HG02623 (cell line): ENCODE results near the gene VIT.

Source experiments
- ATAC-seq: cut with Tn5 transposase; IDR thresholded peaks from one replicate; pipeline ENCODE4 v1.9.1; 2021; ENCODE audit warnings: moderate library complexity; ENCODE audit not compliant: unreplicated experiment

VIT gene, protein sequence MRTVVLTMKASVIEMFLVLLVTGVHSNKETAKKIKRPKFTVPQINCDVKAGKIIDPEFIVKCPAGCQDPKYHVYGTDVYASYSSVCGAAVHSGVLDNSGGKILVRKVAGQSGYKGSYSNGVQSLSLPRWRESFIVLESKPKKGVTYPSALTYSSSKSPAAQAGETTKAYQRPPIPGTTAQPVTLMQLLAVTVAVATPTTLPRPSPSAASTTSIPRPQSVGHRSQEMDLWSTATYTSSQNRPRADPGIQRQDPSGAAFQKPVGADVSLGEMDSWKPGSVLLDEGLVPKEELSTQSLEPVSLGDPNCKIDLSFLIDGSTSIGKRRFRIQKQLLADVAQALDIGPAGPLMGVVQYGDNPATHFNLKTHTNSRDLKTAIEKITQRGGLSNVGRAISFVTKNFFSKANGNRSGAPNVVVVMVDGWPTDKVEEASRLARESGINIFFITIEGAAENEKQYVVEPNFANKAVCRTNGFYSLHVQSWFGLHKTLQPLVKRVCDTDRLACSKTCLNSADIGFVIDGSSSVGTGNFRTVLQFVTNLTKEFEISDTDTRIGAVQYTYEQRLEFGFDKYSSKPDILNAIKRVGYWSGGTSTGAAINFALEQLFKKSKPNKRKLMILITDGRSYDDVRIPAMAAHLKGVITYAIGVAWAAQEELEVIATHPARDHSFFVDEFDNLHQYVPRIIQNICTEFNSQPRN

DNA sequence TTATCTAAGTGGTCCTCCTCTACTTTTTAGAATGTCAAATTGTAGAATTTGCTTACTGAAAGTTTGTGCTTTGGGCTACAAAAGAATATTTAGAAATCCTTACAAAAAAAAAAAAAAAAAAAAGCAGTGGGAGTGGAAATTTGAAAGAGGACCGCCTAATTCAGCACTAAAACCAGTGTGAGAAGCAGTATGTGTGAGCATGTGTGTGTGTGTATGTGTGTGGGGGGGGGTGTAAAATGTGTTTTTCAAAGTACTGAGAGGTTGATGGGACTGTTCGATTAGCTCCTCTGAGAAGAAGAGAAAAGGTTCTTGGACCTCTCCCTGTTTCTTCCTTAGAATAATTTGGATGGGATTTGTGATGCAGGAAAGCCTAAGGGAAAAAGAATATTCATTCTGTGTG is at the start of gene VIT:
Gene VIT, plus strand, starts transcription at position 175 of the 400 bp plus-strand sequence. CDS start 19,664 bp downstream, outside the sequence.
- no peak for ATAC-seq

DNA sequence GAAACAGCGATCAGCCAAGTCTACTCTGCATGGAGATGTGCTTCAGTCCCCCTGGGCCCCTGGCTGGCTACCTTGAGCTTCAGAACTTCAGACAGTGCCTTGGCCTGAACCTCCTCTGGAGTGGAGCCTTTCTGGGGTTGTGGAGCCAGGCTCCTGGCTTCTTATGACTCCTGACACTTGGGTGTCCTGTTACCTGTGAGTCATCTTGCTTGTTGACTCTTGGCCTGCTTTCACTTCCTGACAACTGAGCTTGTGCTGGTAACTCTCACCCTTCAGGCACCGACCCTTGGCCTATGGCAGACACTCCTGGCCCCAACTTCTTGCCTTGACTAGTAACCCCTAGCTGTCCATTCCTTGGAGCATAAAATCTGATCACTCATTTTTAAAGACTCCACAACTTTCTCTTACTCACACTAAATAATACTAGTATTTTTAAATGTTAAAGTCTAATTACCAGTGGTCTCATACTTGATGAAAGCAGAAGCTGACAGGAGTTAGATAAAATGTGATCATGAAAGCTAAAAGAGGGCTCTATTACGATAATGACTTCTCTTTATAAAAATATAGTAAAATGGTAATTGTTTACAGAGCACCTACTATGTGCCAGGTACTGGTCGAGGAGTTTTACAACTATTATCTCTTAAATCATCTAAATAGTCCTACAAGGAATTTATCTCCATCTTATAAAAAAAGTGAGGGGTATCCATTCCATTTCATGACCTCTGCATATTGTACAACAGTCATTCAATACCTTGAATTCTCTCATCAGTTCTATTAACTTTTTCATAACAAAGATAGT is 46.3 kb upstream of the VIT start:
- ATAC-seq = peak; percentile 64

DNA sequence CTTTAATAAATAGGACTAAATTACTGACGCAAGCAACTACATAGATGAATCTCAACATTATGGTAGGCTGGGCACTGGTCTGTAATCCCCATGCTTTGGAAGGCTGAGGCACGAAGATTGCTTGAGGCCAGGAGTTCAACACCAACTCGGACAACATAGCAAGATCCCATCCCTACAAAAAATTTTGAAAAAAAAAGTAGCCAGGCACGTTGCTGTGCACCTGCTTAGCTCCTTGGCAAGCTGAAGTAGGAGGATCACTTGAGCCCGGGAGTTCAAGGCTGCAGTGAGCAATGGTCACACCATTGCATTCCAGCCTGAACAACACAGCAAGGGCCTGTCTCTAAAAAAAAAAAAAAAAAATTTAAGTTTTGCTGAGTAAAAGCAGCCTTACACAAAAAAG is 43.4 kb upstream of the VIT start:
- no peak for ATAC-seq

DNA sequence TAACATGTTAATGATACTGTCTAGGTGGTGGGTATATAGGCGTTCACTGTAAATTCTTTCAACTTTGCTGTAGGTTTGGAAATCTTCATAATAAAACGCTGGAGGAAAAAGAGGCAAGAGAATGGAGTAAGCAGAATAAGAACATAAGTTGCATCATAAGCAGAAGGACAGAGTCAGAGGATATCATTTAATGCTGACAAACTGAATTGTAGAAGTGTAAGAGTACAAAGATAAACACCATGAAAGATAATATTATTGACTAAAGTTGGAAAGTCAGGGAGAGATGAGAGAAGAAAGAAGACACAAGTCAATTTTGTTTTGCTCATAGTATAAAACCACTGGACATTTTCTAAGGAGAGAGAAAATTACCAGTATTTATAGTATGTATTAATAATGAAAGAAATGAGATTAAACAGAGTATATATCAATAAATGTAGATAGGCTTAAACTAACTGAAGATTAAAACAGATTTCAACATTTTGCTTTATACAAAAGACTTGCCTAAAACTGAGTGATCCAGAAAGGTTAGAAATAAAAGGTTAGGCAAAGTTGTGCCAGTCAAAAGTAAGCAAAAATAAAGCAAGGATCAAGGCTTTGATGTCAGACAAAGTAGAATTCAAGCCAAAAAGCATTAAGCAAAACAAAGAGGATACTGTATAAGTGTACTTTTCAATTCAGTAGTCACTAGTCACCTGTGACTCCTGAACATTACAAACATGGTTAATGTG is 42.4 kb upstream of the VIT start:
- ATAC-seq = no peak

DNA sequence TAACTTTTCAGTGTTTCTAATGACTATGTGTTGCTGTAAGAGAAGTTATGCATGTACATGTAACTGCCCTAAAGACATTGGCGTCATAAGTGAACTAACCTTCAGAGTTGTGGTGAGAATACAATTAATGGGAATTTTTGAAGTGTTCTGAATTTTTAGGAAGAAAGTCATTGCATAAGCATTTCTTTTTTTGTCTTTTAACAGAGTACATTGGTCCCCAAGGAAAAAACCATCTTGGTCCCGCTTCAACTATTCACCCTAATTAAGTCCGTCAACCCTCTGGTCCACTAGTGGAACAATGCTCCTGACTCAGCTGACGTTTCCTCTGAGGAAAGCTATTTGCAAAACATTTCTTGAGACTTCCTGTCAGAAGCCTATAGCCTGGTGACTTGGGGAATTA is 41.1 kb upstream of the VIT start:
- no peak for ATAC-seq

DNA sequence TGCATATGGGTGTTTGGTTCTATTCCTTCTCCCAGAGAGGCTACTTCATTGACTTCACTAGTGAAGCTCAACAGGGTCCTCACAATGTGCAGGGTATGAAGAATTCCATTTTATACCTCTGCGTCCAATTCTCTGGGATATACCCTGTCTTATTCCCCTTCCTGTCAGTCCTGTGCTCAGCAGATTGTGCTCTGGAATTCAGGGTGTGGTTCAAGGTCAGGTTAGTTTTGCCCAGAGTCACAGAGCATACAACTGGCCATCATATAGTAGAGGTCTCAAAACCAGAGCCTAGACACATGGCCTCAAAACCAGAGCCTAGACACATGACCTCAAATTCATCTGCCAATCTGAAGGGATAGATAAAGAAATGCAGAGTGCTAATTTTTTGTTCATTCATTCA is 38.8 kb upstream of the VIT start:
- ATAC-seq = no peak

DNA sequence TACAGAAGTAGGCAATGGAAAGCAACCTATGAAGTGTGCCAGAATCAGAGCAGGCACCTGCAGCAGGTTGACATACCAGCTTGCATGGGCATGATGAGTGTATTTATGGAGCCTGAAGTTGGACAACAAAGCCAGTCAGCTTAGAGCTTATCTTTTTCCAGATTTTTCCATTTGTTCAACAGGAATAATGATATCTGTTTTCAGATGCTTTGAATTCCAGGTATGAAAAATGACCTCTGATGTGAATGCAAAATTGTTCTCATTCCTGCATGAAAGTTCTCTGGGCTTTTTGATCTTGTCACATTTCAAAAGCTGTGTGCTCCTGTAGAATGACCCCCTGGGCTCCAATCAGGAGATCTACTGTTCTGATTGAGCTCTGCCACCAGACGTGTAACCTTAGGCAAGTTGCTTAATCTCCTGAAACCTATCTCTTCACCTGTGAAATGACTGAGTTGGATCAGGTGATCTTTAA is 38.2 kb upstream of the VIT start:
- no peak for ATAC-seq

DNA sequence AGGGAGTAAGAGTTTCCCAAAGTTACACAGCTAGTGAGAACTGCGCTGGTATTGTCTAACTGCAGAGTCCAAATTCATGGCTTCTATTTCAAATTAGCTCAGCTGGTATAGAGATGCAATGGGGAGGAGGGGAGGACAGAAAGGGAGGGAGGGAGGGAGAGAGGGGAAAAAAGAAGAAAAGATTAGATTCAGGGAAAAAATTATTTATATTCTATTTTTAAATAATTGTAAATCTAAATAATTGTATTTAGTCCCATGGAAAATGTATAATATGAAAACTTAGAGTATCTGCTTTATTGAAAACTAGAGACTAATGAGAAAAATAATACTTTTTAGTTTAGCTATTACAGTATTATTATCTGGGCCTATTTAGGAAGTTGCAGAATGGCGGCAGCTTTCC is 37.3 kb upstream of the VIT start:
- ATAC-seq = no peak

DNA sequence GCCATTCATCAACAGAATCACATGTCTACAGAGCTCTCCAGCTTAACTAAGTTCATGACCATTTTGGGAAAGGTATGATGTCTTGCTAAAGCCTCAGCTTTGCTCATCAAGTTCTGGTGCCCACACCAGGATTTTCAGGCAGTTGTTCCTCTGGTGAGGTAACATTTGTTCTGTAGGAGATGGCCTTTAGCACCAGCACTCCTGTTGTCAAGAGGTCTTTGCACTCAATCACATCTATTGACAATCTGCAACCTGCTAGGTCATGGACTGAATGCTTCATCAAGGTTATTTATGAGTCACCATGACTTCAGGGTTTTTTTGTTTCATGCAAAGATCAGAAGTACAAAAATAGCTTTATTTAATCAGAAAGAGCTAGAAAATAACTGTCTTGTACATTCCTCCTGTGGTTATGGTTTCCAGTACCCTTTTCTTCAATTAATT is 36.6 kb upstream of the VIT start:
- peak; percentile 42 for ATAC-seq

DNA sequence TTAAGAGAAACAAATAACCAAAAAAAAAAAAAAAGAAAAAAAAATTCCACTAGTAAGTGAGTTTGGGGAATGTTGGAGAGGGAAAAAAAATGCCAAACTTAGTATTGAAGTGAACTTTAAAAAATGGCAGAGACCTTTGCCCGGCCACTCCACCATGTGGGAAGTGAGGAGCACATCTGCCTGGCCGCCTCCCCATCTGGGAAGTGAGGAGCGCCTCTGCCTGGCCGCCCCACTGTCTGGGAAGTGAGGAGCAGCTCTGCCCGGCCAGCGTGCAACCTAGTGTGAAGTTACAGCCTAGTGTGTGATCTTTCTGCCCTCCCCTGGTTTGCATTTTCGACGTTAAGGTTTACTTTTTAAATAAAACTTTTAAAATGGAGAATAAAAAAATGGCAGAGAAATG is 33.9 kb upstream of the VIT start:
- ATAC-seq = no peak

DNA sequence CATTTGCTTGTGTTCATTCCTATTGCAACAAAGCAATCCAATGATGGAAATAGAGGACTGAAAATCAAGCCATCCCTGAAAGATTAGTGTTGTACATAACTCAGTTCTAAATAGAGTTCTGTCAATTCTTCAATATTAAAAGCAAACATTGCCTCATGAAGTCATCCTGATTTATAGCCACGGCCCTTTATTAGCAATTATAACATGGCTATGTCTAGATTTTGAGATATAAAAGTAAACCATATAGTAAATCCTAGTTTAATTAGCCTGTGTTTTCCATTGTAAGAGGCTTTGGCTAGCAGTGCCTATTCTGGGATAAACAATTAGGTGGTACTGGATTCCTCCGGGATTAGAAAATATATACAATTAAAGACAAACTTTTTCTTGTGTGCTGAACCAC is 33.2 kb upstream of the VIT start:
- ATAC-seq = no peak

DNA sequence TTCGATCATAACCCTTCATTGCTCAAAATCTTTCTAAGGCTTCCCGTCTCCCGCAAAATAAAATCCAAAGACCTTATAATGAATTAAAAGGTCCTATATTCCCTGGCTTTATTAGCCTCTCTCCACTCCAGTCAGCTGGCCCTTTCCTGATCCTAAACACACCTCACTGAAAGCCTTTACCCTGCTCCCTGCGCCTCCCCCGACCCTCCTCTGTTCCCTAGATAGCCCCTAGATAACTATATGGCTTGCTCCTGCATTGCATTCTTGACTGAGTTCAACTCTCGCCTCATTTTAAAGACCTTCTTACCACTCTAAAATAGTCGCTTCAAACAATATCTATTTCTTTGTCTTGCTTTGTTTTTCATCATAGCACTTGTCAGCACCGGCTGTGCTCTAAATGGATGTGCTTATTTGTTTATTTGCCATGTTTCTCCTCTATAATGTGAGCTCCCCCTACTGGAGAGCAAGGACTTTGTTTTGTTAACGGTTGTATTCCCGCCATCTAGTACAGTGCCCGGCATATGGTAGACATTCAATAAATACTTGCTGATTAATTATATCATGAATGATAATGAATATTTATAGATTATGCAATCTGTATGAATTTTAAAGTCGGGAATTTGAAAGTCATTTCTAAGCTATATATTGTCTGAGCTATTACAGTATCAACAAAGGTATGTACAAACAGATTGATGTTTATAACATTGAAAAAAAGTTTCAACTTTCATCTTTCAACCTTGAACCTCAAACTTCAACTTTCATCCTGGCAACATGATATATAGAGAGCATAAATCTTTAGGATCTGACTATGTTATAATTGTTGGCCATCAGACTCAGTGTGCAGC is 32.4 kb upstream of the VIT start:
- ATAC-seq = peak; percentile 82

DNA sequence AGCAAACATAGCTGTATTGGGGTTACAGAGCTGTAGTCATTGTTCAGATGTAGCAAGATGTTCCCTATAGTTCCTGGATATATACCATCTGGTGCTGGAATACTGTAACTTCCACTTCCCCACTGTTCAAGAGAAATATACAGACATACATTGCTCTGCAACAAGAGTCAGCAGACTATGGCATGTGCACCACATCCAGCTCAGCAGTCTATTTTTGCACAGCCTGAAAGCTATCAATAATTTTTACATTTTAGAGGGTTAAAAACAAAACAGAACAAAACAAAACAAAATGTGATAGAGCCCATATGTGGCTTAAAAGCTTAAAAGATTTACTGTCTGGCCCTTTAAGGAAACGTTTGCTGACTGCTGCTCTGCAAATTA is 31.8 kb upstream of the VIT start:
- no peak for ATAC-seq

DNA sequence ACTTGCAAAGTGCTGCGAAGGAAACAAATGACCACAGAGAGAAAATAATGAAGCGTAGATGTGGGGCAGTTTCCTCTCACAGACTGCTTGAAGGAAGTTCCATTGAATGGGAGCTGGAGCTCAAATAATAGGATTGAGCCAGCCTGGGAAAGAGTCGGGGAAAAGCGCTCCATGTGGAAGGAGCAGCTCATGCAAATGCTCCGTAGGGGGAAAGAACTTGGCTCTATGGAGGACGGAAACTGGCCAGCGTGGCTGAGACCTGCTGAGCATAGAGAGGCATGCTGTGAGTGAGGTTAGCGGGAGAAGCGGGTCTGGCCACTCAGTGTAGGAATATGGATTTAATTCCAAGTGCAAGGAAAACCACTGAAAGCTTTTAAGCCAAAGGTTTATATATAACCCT is 28.6 kb upstream of the VIT start:
- ATAC-seq = no peak

DNA sequence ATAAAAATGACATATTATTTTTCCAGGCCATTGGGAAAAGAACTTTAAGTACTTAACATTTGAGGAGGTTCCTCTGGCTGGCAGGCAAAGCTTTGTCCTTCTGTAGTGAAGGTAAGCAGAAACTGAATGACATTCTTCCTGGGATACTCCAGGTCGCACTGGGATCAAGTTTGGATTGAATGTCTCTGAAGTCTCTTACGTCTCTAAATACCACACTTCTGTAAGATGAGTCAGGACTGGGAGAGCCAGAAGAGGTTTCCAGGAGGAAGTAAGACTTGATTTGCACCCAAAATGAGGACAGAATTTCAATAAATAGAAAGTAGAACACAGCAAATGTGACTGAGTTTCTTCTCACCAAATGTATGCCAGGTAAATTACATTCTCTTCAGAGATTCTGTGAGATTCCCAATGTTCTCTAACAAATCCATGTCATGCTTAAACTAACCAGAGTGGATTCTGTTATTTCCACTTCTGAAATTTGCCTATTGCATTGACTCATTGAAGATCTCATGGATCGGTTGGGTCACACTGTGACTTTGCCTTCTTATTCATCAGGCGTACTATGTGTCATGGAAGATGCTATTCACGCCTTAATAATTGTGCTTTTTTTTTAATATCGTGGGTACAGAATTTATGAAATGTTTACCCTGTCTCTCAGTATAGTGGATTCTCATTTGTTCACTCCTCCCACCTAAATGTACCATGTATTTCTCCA is 25.5 kb upstream of the VIT start:
- ATAC-seq = no peak

DNA sequence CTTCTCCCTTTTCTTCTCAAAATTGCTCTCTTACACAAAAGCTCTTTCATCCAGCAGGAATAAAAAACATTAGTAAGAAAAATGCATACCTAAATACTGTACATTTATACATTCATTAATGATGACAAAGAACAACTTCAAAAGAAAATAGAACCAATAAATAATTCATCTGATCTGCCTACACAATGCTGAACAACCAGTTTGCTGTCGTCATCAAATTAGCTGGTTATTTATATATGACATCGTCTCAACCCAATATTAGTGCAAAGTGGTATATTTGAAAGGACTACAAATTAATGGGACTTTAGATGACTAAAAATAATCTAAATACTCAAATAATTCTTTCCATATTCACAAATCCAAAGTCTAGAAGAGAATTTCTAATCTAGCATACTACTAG is 24.8 kb upstream of the VIT start:
- ATAC-seq = no peak

DNA sequence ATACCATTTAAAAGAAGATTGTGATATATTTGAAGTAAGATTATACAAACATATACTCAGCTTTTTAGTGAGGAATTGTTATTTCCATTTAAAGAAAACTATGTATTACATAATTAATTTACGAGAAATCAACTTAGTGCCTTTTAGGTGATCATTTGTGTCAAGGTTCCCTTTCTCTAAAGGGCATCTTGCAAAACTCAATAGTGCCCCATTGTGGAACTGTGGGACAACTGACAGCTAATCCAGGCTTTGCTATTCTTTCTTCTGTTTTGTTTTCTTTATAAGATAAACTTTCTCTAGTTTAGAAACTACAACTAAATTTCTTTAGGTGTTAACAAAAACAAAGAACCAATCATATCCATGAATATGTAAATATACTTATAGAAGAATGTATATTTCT is 24.3 kb upstream of the VIT start:
- no peak for ATAC-seq

DNA sequence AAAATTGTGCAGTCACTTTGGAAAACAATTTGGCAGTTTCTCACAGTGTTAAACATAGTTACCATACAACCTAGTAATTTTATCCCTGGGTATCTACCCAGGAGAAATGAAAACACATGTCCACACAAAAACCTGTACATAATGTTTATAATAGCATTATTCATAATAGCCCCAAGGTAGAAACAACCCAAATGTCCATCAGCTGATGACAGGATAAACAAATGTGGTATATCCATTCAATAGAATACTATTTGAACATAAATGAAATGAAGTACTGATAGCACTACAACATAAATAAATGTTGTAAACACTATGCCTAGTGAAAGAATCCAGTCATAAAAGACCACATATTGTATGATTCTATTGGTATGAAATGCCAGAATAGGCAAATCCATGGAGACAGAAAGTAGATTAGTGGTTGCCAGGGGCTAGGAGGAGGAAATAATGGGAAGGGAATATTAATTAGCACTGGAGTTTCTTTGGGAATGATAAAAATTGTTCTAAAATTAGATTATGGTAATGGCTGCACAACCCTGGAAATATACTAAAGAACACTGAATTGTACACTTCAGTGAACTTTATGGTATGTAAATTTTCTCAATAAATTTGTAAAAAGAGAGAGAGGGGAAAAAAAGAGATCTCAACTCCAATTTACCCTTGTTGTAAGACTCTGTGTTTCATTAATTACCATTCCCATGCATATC is 20.8 kb upstream of the VIT start:
- no peak for ATAC-seq

DNA sequence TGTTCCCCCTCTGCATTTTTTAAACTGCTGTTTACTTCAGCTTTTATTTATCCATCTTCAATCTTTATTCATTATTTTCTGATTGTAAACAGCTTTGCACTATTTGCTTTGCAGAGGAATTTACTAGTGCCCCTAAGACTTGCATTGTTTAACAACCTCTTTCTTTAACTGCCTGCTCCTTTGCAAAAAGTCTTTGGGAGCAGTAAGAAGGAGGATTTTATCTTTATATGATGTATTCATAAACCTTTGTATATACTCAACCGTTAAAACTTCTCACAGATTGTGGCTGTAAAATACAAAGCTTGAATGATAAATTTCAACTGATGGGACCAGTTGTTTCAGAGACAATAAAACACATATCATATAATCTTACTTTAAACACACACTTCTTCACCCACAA is 20.1 kb upstream of the VIT start:
- no peak for ATAC-seq
